PC-3 (cell line): ENCODE results near the gene DGCR2.
"Not testable (repeated sequence)": the region's sequence is repeated elsewhere in the genome, so short reads cannot be mapped to it uniquely, and the experiment has no call there.

ENCODE experiments used
- CTCF ChIP-seq: fragments of 300-600 bp; sonication (generic); conservative IDR thresholded peaks from 2 replicates; pipeline ENCODE4 v1.5.1; 2017; ENCODE audit warnings: antibody characterized with exemption, low read depth, mild to moderate bottlenecking, low read length
- EZH2 ChIP-seq: fragments of 300-600 bp; sonication (generic); IDR thresholded peaks from one replicate; pipeline ENCODE4 v1.6.1; 2017; ENCODE audit warnings: antibody characterized with exemption, mild to moderate bottlenecking, low read length; ENCODE audit not compliant: unreplicated experiment

- TF ChIP-seq CTCF, EZH2: not testable (repeated sequence)
These were observed 110.6 kb downstream of the DGCR2 start for GRCh38 chr22:19011611-19012010.
